ENCODE measurements around the gene RASL12. TPM values are rescaled to one million over a fixed set of nuclear protein-coding genes. Genes with fewer than 3 reads are reported as not detected.

Gene RASL12
- total and polyA plus RNA-seq, 2 of the 4 experiments (the other 2 are of a cell fraction), result 0.18 to 0.22 TPM

- H3K79me1 ChIP-seq (ENCODE audit: low read depth in 1 of 2, low read length in 2 of 2), result peaks cover 12 to 19% of the 10 kb centered on the region in 2 experiments
- H2BK20ac ChIP-seq (ENCODE audit: low read depth, low read length), result no peak overlapping the region
- no peak overlapping the region for H3K9ac ChIP-seq (ENCODE audit: low read depth, low read length)
- H2BK5ac ChIP-seq (ENCODE audit: low read depth, low read length, poor library complexity, severe bottlenecking), result no peak overlapping the region
- BruUV-seq (replicated peaks), result no TSS peak
- H3K18ac ChIP-seq (ENCODE audit: low read depth, low read length), result no peak overlapping the region
- H4K8ac ChIP-seq (ENCODE audit: low read depth in 2 of 2, low read length in 2 of 2), result no peak overlapping the region
- H3K4me1 ChIP-seq (ENCODE audit: control insufficient read depth, insufficient read depth, low read length), result peaks cover 2% of the 10 kb centered on the region; the same call in 1 of the 2 replicates
- no peak overlapping the region for H3K4me2 ChIP-seq (ENCODE audit: low read depth, low read length)
- dilution Hi-C loops (cut with HindIII; ENCODE audit: low sequenced_read_pairs, unreplicated experiment) (no loop called here), in situ Hi-C loops (cut with MboI; ENCODE audit: low sequenced_read_pairs) (no loop called here), intact Hi-C loops (cut with micrococcal nuclease) (loop anchor here (5.0 kb wide), 1 partner anchor 185 kb away; the partner anchor contains the start of gene PLEKHO2)
- ChIA-PET CTCF (interaction anchor here (0.8 kb wide), 1 partner anchor 56 kb away, joined by 9 read pairs; no protein-coding TSS in a partner anchor), POLR2A (ENCODE audit: unreplicated experiment) (no interaction called here)
- no peak overlapping the region for H2BK15ac ChIP-seq (ENCODE audit: low read depth, low read length)
- H2AK9ac ChIP-seq (replicated peaks; ENCODE audit: low read depth, low read length, poor library complexity), result no peak overlapping the region
- H2BK120ac ChIP-seq (ENCODE audit: low read depth, low read length), result no peak overlapping the region
- H3K27me3 ChIP-seq (ENCODE audit: control insufficient read depth, insufficient read depth, low read length), result no peaks in the 10 kb centered on the region
- no peak for ATAC-seq (ENCODE audit: low read depth)
- H2AFZ ChIP-seq (replicated peaks; ENCODE audit: low read length, poor library complexity), result no peak overlapping the region
- no peak overlapping the region for H2AK5ac ChIP-seq (ENCODE audit: low read depth, low read length)
- no CpG with 5 or more reads among the region's 1 CpG for WGBS, 2 experiments (ENCODE audit: extremely low coverage in 2 of 2, insufficient read length in 1 of 2)
- no peak overlapping the region for H4K91ac ChIP-seq (ENCODE audit: insufficient read depth, low read depth, low read length)
- H3K23ac ChIP-seq (ENCODE audit: low read depth, low read length), result 0 out of 2 replicates have a peak overlapping the region, but pooled peaks have one; percentile 24
- H4K5ac ChIP-seq (ENCODE audit: low read depth, low read length), result no peak overlapping the region
- no peak overlapping the region for H3K4ac ChIP-seq (ENCODE audit: low read depth, low read length)
- H3K27ac ChIP-seq (ENCODE audit: insufficient read depth, low read length), result no peak overlapping the region
- no peak overlapping the region for H3K4me3 ChIP-seq (ENCODE audit: insufficient read depth, low read depth, low read length)
- no peak for TF ChIP-seq CHD1 (IDR thresholded peaks at IDR 0.05; ENCODE audit: low read depth, low read length)
- TF ChIP-seq MAFK (IDR thresholded peaks at IDR 0.05; ENCODE audit: low read depth, low read length), result no peak
- no peaks in the 10 kb centered on the region for H3K9me3 ChIP-seq (ENCODE audit: control insufficient read depth, insufficient read depth, low read length)
- H3K9me1 ChIP-seq (ENCODE audit: insufficient read depth, low read length), result peaks cover 8% of the 10 kb centered on the region; the same call in 1 of the 2 replicates
- 0 out of 2 replicates have a peak overlapping the region, but pooled peaks have one; percentile 8 for H3K14ac ChIP-seq (replicated peaks; ENCODE audit: low read depth, low read length)
- 0 out of 2 replicates have a peak, but pooled peaks cover 8% of the 10 kb centered on the region for H4K20me1 ChIP-seq (ENCODE audit: insufficient read depth, low read length)
- no peak overlapping the region for H3K56ac ChIP-seq (ENCODE audit: extremely low read depth, insufficient read depth, low read length)
- no peak for DNase-seq
- H3K36me3 ChIP-seq (ENCODE audit: control insufficient read depth, insufficient read depth, low read length), result peaks cover 11% of the 10 kb centered on the region
Observed at GRCh38 chr15:65027593-65027992, 40.2 kb downstream of the RASL12 start.

Measured in IMR-90 (cell line).